NCI-H2081 (cell line): ENCODE measurements around the gene NINL.
"Not testable (repeated sequence)": the region's sequence is repeated elsewhere in the genome, so short reads cannot be mapped to it uniquely, and the experiment has no call there.

Source experiments
- DNase-seq, 2 experiments: peaks; one replicate each; lab custom pipeline; 2025; lab: John Stamatoyannopoulos, UW

NINL gene

DNA sequence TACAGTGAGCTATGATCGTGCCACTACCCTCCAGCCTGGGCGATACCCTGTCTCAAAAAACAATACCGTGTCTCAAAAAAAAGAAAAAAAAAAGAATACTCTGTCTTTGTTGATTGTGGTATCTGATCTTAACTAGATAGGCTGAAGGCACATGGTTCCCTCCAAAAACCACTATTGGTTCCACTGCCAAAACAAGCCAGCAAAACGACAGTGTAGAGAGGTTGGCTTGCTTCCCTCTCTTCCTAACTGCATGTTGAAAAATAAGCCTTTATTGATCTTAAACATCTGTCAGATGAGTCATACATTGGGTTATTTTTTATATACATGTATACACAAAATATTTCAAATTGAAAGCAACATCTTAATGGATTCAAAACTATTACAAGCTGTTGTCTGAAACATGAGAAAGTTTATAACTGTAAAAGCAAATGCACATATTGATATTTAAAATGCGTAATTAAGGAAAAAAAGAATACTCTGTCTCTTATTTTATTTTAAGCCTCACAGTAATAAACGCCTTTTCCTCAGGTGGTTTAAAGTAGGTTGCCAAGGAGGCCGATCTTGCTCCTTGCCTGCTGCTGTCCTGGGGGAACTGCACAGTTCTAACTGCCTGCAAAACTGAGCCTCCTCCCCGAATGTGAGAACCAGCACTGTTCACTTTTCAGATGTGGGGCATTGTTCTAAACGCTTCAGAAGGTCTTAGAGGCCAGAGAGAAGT lies 7.0 kb upstream of the NINL start:
- DNase-seq, result no peak

DNA sequence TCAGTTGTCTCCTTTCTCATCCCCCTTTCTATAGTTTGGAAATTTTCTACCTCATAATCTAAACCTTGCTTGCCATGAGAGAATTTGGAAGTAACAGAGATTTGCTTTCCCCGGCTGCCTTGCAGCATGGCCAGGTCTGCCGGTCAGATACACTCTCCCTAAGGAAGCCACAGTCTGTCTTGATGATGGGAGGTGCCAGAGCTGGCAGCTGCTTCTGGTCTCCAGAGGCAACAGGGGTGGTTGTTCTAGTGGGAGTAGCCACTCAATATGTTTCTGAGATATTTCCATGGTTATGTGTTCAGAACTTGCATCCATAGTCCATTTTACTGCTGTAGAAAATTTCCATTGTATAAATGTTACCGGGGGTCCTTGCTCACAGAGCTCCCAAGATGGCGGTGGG lies 5.4 kb upstream of the NINL start:
- not testable (repeated sequence) for DNase-seq

DNA sequence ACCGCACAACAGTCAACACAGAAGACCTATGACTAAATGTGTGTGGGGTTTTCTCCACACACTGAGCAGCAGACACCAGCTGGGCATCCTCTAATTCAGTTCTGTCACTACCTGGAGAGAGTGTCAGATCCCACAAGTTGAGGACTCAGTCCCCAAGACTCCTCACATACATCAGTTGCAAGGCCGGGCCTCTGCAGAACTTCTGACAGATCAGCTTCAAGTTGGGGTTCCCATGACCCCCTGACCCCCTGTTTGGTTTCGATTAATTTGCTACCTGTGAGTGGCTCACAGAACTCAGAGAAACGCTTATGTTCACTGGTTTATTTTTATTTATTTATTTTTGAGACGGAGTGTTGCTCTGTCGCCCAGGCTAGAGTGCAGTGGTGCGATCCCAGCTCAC lies 3.2 kb upstream of the NINL start:
- DNase-seq, result no peak

DNA sequence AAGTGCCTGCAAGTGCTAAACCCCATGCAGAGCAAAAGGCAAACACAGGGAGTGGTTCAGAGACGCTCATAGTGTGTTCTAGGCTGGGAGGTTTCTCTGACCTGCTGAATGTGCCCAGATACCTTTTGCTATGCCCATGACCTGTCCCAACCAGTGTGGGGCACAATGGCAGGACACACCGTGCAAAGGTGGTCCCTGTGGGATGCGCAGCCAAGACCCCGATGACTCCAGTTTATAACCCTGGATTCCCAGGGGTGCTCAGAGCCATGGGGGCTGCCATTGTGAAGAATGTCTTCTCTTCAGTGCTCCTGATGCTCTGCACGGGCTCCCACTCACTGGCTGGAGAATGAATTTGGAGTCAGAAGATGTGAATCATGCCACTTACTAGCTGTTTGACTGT lies 2.2 kb upstream of the NINL start:
- no peak for DNase-seq

DNA sequence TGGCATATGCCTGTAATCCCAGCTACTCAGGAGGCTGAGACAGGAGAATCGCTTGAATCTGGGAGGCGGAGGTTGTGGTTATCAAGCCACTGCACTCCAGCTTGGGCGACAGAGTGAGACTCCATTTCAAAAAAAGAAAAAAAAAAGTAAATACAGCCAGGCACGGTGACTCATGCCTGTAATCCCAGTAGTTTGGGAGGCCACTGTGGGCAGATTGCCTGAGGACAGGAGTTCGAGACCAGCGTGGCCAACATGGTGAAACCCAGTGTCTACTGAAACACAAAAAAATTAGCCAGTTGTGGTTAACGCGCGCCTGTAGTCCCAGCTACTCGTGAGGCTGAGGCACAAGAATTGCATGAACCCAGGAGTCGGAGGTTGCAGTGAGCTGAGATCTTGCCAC lies 1.5 kb upstream of the NINL start:
- no peak for DNase-seq

DNA sequence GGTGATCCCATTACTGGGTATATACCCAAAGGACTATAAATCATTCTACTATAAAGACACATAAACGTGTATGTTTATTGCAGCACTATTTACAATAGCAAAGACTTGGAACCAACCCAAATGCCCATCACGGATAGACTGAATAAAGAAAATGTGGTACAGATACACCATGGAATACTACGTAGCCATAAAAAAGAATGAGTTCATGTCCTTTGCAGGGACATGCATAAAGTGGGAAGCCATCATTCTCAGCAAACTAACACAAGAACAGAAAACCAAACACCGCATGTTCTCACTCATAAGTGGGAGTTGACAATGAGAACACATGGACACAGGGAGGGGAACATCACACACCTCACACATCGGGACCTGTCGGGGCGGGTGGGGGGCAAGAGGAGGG lies 1.7 kb downstream of the NINL start:
- not testable (repeated sequence) for DNase-seq

DNA sequence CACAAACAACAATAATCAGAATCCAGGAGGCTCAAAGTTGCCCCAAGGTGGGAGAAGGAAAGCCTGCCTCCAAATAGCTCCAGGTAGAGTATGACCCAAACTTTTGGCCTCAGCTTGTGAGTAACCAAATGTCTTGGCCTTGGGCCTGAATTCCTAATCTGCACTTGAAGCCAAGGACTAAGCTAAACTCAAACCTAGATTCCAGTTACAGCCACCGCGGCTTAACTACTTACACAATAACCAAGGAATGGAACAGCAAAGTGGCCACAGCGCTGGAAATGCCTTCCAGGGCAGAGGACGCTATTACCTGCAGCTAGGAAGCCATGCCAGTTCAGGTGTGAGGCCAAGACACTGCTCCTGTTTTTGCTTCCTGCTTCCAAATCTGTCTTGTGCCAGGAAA lies 4.6 kb downstream of the NINL start:
- no peak for DNase-seq

DNA sequence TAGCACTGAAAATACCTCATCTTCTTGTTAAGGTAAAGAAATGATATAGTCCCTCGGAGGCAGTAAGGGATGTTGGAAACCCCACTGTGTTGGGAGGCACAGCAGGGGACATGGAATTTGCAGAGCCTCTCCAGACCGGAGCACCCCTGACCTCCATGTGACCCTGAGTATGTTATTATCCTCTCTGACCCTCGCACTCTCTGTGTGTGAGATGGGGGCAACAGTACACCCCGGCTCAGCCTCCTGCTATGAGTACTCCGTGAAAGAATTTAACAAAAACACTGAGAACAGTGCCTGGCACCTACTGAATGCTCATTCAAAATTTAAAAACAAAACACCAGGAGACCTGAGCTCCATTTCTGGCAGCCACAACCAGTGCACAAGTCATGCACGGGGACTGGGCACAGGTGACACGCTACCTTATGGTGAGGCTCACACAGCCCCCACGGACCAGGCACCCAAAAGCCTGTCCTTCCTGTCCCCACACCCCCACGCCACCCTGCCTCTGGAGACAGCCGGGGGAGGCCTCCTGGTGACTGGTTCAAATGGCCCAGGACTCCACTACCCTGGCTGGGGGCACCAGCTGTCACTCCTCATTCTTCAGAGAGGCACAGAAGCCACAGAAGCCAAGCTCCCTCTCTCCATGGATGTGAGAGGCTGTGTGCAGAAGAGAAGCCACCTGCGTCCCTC lies 6.1 kb downstream of the NINL start:
- no peak for DNase-seq

DNA sequence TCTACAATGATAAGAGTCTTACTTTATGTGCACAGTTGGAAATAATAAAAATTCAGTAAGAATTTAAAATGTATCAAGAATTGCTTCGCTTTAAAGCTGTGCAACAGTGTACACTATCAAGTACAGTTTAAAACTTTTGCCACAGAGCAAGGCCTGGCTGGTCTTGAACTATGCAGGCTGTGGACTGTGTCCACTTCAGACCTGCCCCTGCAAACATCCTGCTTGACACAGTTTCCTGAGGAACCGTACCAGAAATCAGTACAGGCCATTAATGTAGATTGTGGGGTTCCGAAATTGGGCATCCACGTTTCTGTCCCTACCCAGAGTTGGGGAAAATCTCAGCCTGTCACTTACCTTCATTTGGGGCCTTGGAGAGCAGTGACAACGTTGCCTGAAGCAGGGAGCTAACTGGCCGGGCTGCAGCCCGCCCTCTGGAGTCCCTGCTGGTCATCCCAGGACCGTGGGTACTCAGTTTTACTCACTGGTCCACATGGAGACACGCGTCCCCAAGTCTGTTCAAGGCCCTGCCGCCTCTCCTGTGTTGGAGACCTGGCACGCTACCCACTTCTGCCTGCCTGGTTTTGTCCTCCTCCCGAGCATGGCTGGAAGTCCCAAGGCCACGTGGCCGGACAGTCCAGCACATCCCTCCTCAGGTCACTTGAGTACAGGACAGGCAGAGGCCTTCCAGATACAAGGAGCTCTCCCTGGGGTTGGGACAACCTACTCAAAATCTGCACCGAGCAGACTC lies 8.4 kb downstream of the NINL start:
- DNase-seq, result no peak

DNA sequence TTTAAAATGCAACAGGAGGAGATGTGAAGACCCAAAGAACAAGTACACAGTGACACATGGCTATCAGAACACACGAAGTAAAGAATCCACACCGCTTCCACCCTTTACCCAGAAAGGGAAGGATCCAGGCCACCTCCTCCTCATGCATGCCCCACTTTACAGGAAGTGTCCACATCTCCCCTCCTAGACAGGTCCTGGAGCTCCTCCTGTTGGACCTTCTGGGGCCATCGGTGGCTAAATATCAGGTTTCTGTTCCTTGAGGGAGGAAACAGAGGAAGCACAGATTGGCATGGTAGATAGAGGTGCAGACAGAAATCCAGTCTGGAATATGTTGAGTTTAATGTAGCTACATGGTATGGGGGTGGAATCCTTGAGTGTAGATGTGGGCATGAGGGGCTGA lies 10.9 kb downstream of the NINL start:
- DNase-seq, result no peak

DNA sequence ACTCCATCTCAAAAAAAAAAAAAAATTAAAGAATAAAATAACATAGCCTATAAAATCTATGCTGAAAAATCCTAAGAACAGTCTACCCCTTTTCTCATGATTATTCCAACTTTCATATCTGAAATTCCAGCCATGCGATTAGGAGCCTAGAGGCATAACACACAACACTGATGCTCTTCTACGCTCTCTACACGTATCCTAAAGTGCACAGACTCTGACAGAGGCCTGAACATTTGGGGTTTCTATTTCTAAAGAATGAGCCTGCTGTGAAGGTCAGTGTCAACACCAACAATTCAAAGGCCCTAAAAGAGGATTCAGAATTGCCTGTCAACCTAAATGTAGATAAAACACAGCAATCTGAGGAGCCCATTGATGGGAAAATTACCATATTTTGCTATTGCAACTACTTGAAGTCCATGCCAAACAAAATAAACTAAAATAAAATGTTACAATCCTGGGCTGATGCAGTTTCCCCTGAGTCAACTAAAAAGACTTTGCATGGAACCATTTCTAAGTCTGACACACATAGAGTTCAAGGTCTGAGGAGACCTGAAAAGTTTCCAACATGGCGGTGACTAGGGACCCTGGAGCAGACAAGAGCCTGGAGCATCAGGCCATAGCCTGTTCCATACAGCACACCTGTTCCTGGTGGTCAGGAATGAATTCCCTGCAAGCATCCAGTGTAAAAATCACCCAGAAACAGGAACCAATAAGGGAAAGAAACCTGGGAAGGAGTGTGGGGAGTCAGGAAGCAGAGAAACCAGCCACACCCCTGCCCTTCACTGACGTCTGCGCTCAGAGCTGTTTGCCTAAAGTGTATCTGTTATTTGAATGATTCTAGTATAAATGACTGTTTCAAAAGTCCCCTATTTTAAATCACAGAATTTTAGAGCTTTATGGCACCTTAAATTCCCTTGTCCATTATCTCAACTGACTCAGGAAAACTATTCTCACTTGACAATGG lies 11.8 kb downstream of the NINL start:
- DNase-seq, result no peak

DNA sequence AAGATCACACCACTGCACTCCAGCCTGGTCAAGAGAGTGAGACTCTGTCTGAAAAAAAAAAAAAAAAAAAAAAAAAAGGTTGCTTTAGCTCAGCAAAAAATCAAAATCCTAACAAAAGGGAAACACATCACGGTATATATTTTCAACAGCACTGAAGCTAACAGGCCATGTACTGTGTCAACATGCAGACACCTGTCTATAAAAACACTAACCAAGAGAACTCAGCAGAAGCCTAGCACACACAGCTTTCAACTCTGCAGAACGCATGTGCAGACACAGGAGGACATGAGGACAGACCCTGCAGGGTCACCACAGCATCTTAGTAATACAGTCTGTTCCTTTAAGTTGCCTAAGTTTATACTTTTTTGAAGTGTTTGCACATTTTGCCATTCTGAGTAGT lies 13.5 kb downstream of the NINL start:
- DNase-seq, result peak in 1 of 2 experiments; percentile 23

DNA sequence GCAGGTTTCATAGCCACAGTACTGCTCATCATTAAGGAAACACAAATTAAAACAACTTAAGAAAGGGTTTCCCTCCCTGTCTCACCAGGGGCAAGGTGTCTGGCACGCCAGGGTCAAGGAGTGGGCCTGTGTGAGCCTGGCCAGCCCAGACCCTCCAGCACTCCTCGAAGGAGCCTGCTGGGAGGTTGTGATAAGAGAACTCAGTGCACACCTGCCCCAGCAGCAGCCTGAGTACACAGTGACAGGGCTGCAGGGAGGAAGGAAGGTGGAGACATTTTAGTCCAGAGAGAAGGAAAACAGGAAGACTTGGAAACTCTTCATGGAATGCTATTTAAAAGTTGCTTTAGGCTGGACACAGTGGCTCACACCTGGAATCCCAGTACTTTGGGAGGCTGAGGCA lies 14.1 kb downstream of the NINL start:
- DNase-seq, result no peak

DNA sequence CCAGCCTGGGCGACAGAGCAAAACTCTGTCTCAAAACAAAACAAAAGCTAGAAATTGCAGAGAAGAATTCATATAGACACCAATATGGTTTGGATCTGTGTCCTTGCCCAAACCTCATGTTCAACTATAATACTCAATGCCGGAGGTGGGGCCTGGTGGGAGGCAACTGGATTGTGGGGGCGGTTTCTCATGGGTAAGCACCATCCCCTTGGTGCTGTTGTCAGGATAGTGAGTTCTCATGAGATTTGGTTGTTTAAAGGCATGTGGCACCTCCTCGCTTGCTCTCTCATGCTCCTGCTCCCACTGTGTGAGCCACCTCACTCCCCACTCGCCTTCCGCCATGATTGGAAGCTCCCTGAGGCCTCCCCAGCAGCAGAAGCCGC lies 15.2 kb downstream of the NINL start:
- no peak for DNase-seq

DNA sequence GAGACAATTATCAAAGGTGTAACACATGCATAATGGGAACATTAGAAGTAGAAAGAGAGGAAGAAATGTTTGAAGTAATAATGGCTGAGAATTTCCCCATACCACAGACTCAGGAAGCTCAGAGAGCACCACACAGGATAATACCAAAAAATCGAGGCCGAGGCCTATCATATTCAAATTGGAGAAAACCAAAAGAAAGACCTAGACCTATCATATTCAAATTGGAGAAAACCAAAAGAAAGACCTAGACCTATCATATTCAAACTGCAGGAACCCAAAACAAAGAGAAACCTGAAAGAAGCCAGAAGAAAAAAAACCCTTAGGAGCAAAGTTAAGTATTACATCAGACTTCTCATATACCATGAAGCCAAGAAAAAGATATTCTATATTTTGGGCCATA lies 18.0 kb downstream of the NINL start:
- no peak for DNase-seq

DNA sequence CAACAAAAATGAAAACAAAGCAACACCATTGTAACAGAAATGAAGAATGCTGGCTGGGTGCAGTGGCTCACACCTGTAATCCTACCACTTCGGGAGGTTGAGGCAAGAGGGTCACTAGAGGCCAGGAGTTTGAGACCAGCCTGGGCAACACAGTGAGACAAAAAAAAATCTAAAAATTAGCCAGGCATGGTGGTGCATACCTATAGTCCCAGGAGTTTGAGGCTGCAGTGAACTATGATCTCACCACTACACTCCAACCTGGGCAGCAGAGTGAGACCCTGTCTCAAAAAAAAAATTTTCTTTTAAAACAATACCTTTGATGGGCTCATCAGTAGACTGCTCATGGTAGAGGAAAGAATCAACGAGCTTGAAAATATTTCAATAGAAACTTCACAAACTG lies 18.5 kb downstream of the NINL start:
- DNase-seq, result no peak

DNA sequence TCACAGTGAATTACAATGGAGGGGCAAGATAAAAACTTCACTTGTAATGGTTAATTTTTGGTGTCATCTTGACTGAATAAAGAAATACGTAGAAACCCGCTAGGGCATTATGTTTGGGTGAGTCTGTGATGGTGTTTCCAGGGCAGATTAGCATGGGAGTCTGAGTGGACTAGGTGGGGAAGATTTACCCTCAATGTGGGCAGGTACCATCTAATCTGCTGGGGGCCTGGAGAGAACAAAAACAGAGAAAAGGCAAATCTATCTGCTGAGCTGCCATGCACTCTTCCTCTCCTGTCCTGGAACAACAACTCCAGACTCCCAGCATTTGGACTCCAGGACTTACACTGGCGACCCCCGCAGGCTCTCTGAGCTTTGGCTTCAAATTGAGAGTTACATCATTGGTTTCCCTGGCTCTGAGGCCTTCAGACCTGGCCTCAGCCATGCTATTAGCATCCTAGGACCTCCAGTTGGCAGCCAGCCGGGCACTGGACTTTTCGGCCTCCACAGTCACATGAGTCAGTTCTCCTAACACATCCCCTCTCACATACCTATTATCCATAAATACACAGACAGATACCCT lies 19.7 kb downstream of the NINL start:
- no peak for DNase-seq

DNA sequence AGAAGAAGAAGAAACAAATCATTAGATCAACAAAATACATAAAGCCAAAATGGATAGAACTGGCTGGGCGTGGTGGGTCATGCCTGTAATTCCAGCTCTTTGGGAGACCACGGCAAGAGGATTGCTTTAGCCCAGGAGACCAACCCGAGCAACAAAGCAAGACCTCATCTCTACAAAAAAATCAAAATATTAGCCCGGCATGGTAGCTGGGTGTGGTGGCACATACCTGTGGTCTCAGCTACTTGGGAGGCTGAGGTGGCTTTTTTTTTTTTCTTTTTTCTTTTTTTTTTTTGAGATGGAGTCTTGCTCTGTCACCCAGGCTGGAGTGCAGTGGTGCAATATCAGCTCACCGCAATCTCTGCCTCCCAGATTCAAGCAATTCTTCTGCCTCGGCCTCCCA lies 21.5 kb downstream of the NINL start:
- no peak for DNase-seq

DNA sequence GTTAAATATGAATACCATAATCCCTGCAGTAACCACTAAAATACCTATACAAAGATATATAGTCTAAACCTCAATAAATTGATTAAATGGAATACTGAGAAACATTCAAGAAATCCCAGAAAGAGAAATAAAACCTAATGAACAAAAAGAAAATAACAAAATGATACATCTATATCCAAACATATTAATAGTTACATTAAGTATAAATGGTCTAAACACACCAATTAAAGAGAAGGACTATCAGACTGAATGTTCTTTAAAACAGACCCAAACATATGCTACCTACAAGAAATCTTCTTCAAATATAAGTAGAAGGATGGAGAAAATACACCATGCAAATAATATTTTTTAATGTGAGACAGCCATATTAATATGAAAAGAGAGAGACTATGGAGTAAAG lies 22.0 kb downstream of the NINL start:
- no peak for DNase-seq

DNA sequence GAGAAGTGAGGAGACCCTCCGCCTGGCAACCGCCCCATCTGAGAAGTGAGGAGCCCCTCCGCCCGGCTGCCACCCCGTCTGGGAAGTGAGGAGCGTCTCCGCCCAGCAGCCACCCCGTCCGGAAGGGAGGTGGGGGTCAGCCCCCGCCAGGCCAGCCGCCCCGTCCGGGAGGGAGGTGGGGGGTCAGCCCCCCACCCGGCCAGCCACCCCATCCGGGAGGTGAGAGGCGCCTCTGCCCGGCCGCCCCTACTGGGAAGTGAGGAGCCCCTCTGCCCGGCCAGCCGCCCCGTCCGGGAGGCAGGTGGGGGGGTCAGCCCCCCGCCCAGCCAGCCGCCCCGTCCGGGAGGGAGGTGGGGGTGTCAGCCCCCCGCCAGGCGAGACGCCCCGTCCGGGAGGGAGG lies 23.6 kb downstream of the NINL start:
- not testable (repeated sequence) for DNase-seq

DNA sequence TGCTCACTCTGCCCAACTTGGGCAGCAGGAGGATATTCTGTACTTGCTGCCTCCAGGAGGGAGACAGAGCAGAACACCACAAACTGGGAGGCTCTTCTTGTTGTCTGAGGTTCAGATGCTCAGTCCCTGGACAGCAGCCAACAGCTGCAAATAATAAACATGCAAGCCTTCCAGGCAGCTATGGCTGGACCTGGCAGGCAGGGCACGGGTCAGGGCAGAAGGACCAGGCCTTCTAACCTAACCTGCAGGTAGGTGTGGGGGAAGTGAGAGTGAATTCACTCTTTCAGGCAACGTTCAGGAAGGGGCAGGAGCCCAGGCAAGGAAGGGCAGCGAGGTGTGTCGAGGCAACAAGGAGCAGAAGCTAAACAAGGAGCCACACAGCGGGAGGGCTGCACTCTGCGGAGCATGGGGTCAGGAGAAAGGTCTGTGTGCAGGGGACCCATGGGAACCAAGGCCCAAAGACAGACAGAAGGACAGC lies 31.5 kb downstream of the NINL start:
- no peak for DNase-seq

DNA sequence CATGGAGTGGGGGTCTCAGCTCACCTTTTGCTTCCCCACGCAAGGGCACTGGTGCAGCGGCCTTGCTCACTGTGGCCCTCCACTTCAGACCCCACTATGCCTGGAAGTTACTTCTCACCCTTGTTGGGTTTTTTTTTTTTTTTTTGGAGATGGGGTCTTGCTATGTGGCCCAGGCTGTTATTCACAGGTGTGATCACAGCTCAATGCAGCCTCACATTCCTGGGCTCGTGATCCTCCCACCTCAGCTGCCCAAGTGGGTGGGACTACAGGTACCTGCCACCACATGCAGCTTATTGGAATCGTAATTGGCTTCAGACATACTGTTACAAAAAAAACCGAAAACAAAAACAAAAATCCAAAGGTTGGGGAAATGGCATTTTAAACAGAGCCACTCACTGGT lies 32.4 kb downstream of the NINL start:
- no peak for DNase-seq
